ENCODE data around the gene ZGRF1.

GRCh38 chr4:112510291-112511092 is 126.2 kb downstream of the ZGRF1 start:
- TF ChIP-seq PKNOX1 (IDR thresholded peaks at IDR 0.05) (no peak), ELF4 (IDR thresholded peaks at IDR 0.05) (no peak), CTBP1 (IDR thresholded peaks at IDR 0.05; ENCODE audit: borderline replicate concordance) (no peak), LEF1 (IDR thresholded peaks at IDR 0.05; ENCODE audit: borderline replicate concordance) (no peak), SP1 (IDR thresholded peaks at IDR 0.05) (no peak), FOXM1 (IDR thresholded peaks at IDR 0.05; ENCODE audit: borderline replicate concordance) (no peak)

Measured in HEK293T (cell line).